ENCODE data around the gene DPP6. TPM values are rescaled to one million over a fixed set of nuclear protein-coding genes. Genes with fewer than 3 reads are reported as not detected.

The DPP6 gene
- total RNA-seq, 2 experiments from 2014 or later, result not detected

DNA sequence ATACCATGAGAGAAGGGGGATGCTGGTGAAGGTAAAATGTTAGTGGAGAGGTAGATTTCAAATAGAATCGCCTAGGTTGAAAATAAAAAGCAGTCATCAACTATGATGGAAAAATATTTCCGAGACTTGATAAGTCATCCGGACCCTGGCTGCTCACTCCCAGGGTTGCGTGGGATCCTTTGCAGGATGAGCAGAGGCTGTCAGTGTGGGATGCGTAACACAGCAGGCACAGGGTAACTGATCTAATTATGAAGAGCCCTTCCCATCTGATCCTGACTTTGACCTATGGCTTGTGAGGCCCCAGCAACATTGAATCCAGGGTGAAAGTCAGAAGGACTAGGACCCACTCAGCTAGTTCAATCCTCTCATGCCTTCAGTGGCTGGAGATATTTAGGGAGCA, 236.9 kb downstream of the DPP6 start:
- no peak overlapping the region for H3K4me3 Mint-ChIP-seq
- intact Hi-C loops (cut with DNase I, micrococcal nuclease), result no loop called here

DNA sequence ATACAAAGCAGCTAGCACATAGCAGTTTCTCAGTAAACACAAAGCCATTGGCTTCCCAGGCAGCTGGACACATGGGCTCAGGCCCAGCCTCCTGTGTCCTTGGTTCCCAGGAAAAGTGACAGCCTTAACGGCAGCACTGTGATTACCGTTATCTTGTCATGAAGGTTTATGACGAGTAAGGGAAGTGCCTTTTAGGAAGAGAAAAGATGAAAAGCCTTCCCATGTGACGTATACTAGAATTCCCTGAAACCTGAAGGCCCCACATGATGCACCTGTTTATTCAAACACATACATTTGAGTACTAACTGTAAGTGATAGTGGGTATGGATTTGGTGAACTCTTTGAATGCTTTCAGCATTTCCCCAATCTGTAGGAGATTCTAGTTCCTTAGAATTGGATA, 244.2 kb downstream of the DPP6 start:
- Histone ChIP-seq H3K27me3 (ENCODE audit: control insufficient read depth in 1 of 2, insufficient read depth in 2 of 2, low read length in 2 of 2) (no peaks in the 10 kb centered on the region), H3K4me3 (ENCODE audit: low read length) (no peak overlapping the region), H3K27ac (ENCODE audit: low read depth in 1 of 2, low read length in 2 of 2) (no peak overlapping the region), H3K36me3 (ENCODE audit: insufficient read depth, low read length) (no peaks in the 10 kb centered on the region), H3K9me3 (ENCODE audit: control insufficient read depth in 1 of 2, insufficient read depth in 1 of 2, low read length in 2 of 2) (peaks cover 0 to 19% of the 10 kb centered on the region in 2 experiments), H3K4me1 (ENCODE audit: insufficient read depth, low read length) (no peaks in the 10 kb centered on the region)
- ATAC-seq (ENCODE audit: poor library complexity), result no peak
- DNase-seq, result no peak
- TF ChIP-seq, protein P1, sequence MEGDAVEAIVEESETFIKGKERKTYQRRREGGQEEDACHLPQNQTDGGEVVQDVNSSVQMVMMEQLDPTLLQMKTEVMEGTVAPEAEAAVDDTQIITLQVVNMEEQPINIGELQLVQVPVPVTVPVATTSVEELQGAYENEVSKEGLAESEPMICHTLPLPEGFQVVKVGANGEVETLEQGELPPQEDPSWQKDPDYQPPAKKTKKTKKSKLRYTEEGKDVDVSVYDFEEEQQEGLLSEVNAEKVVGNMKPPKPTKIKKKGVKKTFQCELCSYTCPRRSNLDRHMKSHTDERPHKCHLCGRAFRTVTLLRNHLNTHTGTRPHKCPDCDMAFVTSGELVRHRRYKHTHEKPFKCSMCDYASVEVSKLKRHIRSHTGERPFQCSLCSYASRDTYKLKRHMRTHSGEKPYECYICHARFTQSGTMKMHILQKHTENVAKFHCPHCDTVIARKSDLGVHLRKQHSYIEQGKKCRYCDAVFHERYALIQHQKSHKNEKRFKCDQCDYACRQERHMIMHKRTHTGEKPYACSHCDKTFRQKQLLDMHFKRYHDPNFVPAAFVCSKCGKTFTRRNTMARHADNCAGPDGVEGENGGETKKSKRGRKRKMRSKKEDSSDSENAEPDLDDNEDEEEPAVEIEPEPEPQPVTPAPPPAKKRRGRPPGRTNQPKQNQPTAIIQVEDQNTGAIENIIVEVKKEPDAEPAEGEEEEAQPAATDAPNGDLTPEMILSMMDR (IDR thresholded peaks at IDR 0.05), result no peak
- intact Hi-C loops (cut with DNase I, micrococcal nuclease), result no loop called here
- Mint-ChIP-seq H3K27me3 (no peaks in the 10 kb centered on the region), H3K9me3 (peaks cover 7% of the 10 kb centered on the region), H3K4me3 (no peak overlapping the region), H3K27ac (no peak overlapping the region), H3K36me3 (ENCODE audit: low read depth) (no peaks in the 10 kb centered on the region), H3K4me1 (ENCODE audit: low read depth) (no peaks in the 10 kb centered on the region)
- CTCF ChIA-PET, result no interaction called here
- POLR2A ChIA-PET, result no interaction called here

More for the DNA sequence above, 236.9 kb downstream of the DPP6 start:
- DNase-seq, result no peak
- TF ChIP-seq, protein P1 (IDR thresholded peaks at IDR 0.05), result no peak
- H3K27ac ChIP-seq (ENCODE audit: low read depth in 1 of 2, low read length in 2 of 2), result no peak overlapping the region
- ChIA-PET CTCF (no interaction called here), POLR2A (no interaction called here)
- H3K36me3 ChIP-seq (ENCODE audit: insufficient read depth, low read length), result no peaks in the 10 kb centered on the region
- H3K4me3 ChIP-seq (ENCODE audit: low read length), result no peak overlapping the region
- Mint-ChIP-seq H3K4me1 (ENCODE audit: low read depth) (no peaks in the 10 kb centered on the region), H3K27ac (no peak overlapping the region), H3K27me3 (no peaks in the 10 kb centered on the region), H3K36me3 (ENCODE audit: low read depth) (no peaks in the 10 kb centered on the region), H3K9me3 (peaks cover 9% of the 10 kb centered on the region)
- H3K27me3 ChIP-seq (ENCODE audit: control insufficient read depth in 1 of 2, insufficient read depth in 2 of 2, low read length in 2 of 2), result no peaks in the 10 kb centered on the region
- peaks cover 0 to 8% of the 10 kb centered on the region in 2 experiments for H3K9me3 ChIP-seq (ENCODE audit: control insufficient read depth in 1 of 2, insufficient read depth in 1 of 2, low read length in 2 of 2)
- ATAC-seq (ENCODE audit: poor library complexity), result no peak
- H3K4me1 ChIP-seq (ENCODE audit: insufficient read depth, low read length), result no peaks in the 10 kb centered on the region

GRCh38 chr7:154299736-154300135, 247.5 kb downstream of the DPP6 start:
- Histone ChIP-seq H3K27ac (ENCODE audit: low read depth in 1 of 2, low read length in 2 of 2) (no peak overlapping the region), H3K9me3 (ENCODE audit: control insufficient read depth in 1 of 2, insufficient read depth in 1 of 2, low read length in 2 of 2) (peaks cover 0 to 29% of the 10 kb centered on the region in 2 experiments), H3K27me3 (ENCODE audit: control insufficient read depth in 1 of 2, insufficient read depth in 2 of 2, low read length in 2 of 2) (no peaks in the 10 kb centered on the region), H3K36me3 (ENCODE audit: insufficient read depth, low read length) (no peaks in the 10 kb centered on the region), H3K4me1 (ENCODE audit: insufficient read depth, low read length) (no peaks in the 10 kb centered on the region), H3K4me3 (ENCODE audit: low read length) (no peak overlapping the region)
- no peaks in the 10 kb centered on the region for H3K36me3 Mint-ChIP-seq (ENCODE audit: low read depth)
- H3K4me1 Mint-ChIP-seq (ENCODE audit: low read depth), result no peaks in the 10 kb centered on the region
- H3K27ac Mint-ChIP-seq, result no peak overlapping the region
- ATAC-seq (ENCODE audit: poor library complexity) (no peak), DNase-seq (no peak)
- H3K9me3 Mint-ChIP-seq, result no peaks in the 10 kb centered on the region
- ChIA-PET CTCF (no interaction called here), POLR2A (no interaction called here)
- TF ChIP-seq, protein P1 (IDR thresholded peaks at IDR 0.05), result no peak
- H3K4me3 Mint-ChIP-seq, result no peak overlapping the region
- intact Hi-C loops (cut with DNase I, micrococcal nuclease), result no loop called here
- no peaks in the 10 kb centered on the region for H3K27me3 Mint-ChIP-seq

Data from CD4-positive, alpha-beta T cell (primary cell).